K562 (cell line): ENCODE data around the gene SLC6A9. TPM values are rescaled to one million over a fixed set of nuclear protein-coding genes. Genes with fewer than 3 reads are reported as not detected.

Source experiments
- CCAR2 ChIP-seq: fragments of 200-400 bp; formaldehyde crosslinking; IDR thresholded peaks from 2 replicates; pipeline ENCODE4 v1.6.1; 2017; ENCODE audit warnings: mild to moderate bottlenecking, low read depth, low read length
- DLX4 ChIP-seq: fragments of 250-450 bp; sonication (Bioruptor Pico); IDR thresholded peaks from 2 replicates; pipeline ENCODE4 v1.6.1; 2021; ENCODE audit warnings: mild to moderate bottlenecking
- ELF1 ChIP-seq: fragments of 200-800 bp; sonication (Bioruptor generic); IDR thresholded peaks from 2 replicates; pipeline ENCODE4 v1.6.1; 2016; ENCODE audit warnings: missing genetic modification characterization, missing compliant biosample characterization
- GABPA ChIP-seq: fragments of 200-800 bp; sonication (Bioruptor generic); conservative IDR thresholded peaks from 2 replicates; pipeline ENCODE4 v1.6.1; 2016; ENCODE audit warnings: low read depth, missing genetic modification characterization, missing compliant biosample characterization
- ILK ChIP-seq: fragments of 450-650 bp; IDR thresholded peaks from 2 replicates; pipeline ENCODE4 v1.6.1; 2016; ENCODE audit warnings: missing genetic modification characterization, low read depth, mild to moderate bottlenecking, missing compliant biosample characterization, moderate library complexity, borderline replicate concordance
- IRF1 ChIP-seq: sonication (generic); formaldehyde crosslinking; IDR thresholded peaks from 2 replicates; pipeline ENCODE4 v1.8.0; 2022; ENCODE audit warnings: missing genetic modification reagents, mild to moderate bottlenecking, borderline replicate concordance
- KDM2B ChIP-seq: fragments of 250-450 bp; sonication (Bioruptor Pico); IDR thresholded peaks from 2 replicates; pipeline ENCODE4 v1.8.0; 2021; ENCODE audit warnings: mild to moderate bottlenecking, moderate library complexity
- MAFF ChIP-seq: IDR thresholded peaks from 2 replicates; pipeline ENCODE4 v1.6.1; 2012; ENCODE audit warnings: low read length, improper control_type of control experiment
- MXD1 ChIP-seq: fragments of 250-450 bp; sonication (Bioruptor Pico); IDR thresholded peaks from 2 replicates; pipeline ENCODE4 v1.8.0; 2021; ENCODE audit warnings: borderline replicate concordance, mild to moderate bottlenecking, moderate library complexity; ENCODE audit not compliant: poor library complexity, severe bottlenecking
- PHF8 ChIP-seq: fragments of 200-600 bp; sonication (generic); IDR thresholded peaks from 2 replicates; pipeline ENCODE4 v1.6.1; 2012; ENCODE audit warnings: mixed run types, mild to moderate bottlenecking, inconsistent platforms, low read length, moderate library complexity, borderline replicate concordance
- POLR2A ChIP-seq: fragments of 450-650 bp; conservative IDR thresholded peaks from 2 replicates; pipeline ENCODE4 v1.6.1; 2016
- PTBP1 ChIP-seq: fragments of 200-400 bp; formaldehyde crosslinking; IDR thresholded peaks from 2 replicates; pipeline ENCODE4 v1.6.1; 2017; ENCODE audit warnings: low read depth, low read length
- RBM17 ChIP-seq: fragments of 200-400 bp; formaldehyde crosslinking; IDR thresholded peaks from 2 replicates; pipeline ENCODE4 v1.6.1; 2017; ENCODE audit warnings: low read depth, mild to moderate bottlenecking, low read length, borderline replicate concordance
- RUNX1 ChIP-seq: sonication (generic); IDR thresholded peaks from 2 replicates; pipeline ENCODE4 v1.6.1; 2016; ENCODE audit warnings: antibody characterized with exemption, low read depth
- SOX6 ChIP-seq: fragments of 450-650 bp; IDR thresholded peaks from 2 replicates; pipeline ENCODE4 v1.6.1; 2014; ENCODE audit warnings: mild to moderate bottlenecking
- TFAM ChIP-seq: fragments of 250-450 bp; sonication (Bioruptor Pico); conservative IDR thresholded peaks from 2 replicates; pipeline ENCODE4 v1.5.0; 2021; ENCODE audit warnings: mild to moderate bottlenecking, moderate library complexity
- THRAP3 ChIP-seq: fragments of 450-650 bp; IDR thresholded peaks from 2 replicates; pipeline ENCODE4 v1.6.1; 2016; ENCODE audit warnings: mild to moderate bottlenecking, inconsistent platforms, borderline replicate concordance
- ZBTB8A ChIP-seq: fragments of 450-650 bp; IDR thresholded peaks from 2 replicates; pipeline ENCODE4 v1.6.1; 2018; ENCODE audit warnings: mild to moderate bottlenecking, moderate library complexity; ENCODE audit not compliant: partially characterized antibody
- ZEB2 ChIP-seq: fragments of 450-650 bp; IDR thresholded peaks from 2 replicates; pipeline ENCODE4 v1.6.1; 2016
- ZNF24 ChIP-seq: fragments of 450-650 bp; IDR thresholded peaks from 2 replicates; pipeline ENCODE4 v1.6.1; 2016
- ZNF507 ChIP-seq: conservative IDR thresholded peaks from 2 replicates; pipeline ENCODE4 v1.6.1; 2017; ENCODE audit warnings: missing genetic modification characterization, missing compliant biosample characterization
- ZNF584 ChIP-seq: fragments of 200-800 bp; sonication (Bioruptor generic); IDR thresholded peaks from 2 replicates; pipeline ENCODE4 v1.6.1; 2016; ENCODE audit warnings: low read depth, mild to moderate bottlenecking, missing genetic modification characterization, missing compliant biosample characterization
- polyA plus RNA-seq, 8 experiments: library from polyadenylated mRNA; depleted of rRNA in 4 of 8; stranded (reverse) in 5 of 8; unstranded in 3 of 8; fragments of >200 nt; fragmentation: Nextera tagmentation in 2 of 8; fragmentation: Illumina TruSeq in 1 of 8; extraction: Ambion mirVana in 2 of 8; extraction: Trizol in 1 of 8; gene quantifications; 2 replicates each; pipeline versions ENCODE4 v1.2.1 to v1.2.3, GENCODE V29; 2011 to 2014; ENCODE audit warnings: inconsistent platforms in 1 of 8, missing spikeins in 1 of 8
- total RNA-seq, 7 experiments: library from RNA; depleted of rRNA in 6 of 7; stranded (reverse); fragments of >200 nt in 6 of 7; fragmentation: Illumina TruSeq in 2 of 7; extraction: Trizol in 2 of 7; gene quantifications; 2 replicates each; pipeline versions ENCODE4 v1.2.1 to v1.2.3, GENCODE V29; 2011 to 2021; ENCODE audit warnings: low replicate concordance in 1 of 7
- TF ChIP-seq, protein P1 (sequence below), 2 experiments: IDR thresholded peaks; 2 replicates each; pipeline ENCODE4 v1.6.1; 2012; ENCODE audit warnings: improper control_type of control experiment in 2 of 2, low read depth in 2 of 2, low read length in 2 of 2, borderline replicate concordance in 1 of 2
- TF ChIP-seq, protein P2 (sequence below): sonication (generic); formaldehyde crosslinking; IDR thresholded peaks from 2 replicates; pipeline ENCODE4 v1.8.1; 2023; ENCODE audit warnings: mild to moderate bottlenecking, missing genetic modification reagents, moderate library complexity

SLC6A9 gene
- total and polyA plus RNA-seq, 9 of the 15 experiments (the other 6 are each of a cell fraction or from before 2014, with no cell fraction given), result 0.17 to 18.7 (median 2.9) TPM

DNA sequence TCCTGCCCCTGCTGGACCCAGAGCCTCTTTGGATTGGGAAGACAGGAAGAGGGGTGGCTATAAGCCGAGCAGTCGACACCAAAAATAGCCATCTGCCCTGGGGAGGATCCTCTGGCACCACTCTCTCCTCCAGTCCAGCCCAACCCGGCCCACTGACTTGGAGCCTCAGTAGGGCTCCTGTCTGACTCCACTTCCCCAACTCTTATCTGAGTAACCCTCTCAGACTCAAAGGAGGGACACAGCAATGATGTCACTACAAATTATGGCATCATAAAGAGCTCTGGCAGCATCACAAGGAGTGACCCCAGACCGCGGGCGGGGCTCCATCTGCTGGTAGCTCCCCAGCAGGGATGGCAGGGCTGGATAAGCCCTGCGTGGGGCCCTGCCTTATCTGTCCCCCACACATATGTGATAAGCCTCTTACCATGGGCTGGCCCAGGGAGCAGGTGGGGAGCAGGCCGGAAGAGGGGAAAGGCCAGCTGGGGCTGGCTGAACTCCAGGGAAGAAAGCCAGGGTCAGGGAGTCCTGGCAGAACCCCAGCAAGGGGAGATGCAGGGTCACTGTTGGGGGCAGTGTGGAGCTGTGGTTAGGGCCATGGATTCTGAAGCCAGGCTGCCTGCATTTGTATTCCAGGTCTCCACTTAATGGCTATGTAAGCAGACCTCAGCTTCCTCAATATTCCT lies 4.6 kb upstream of the SLC6A9 start (continued):
- TF ChIP-seq PHF8 (no peak), ZNF24 (peak; percentile 93), ZEB2 (peak; percentile 88), SOX6 (peak; percentile 99), THRAP3 (no peak), MXD1 (CRISPR knock-in tag) (no peak), ZBTB8A (no peak), RUNX1 (peak; percentile 97), GABPA (tag) (peak; percentile 84), DLX4 (CRISPR knock-in tag) (no peak), POLR2A (no peak), RBM17 (no peak), PTBP1 (peak; percentile 96), ILK (no peak), CCAR2 (no peak), MAFF (no peak), ELF1 (tag) (peak; percentile 97), TFAM (no peak), IRF1 (CRISPR knock-in tag) (no peak), ZNF584 (CRISPR knock-in tag) (peak; percentile 99), ZNF507 (tag) (no peak), KDM2B (no peak)
- TF ChIP-seq, protein P1, sequence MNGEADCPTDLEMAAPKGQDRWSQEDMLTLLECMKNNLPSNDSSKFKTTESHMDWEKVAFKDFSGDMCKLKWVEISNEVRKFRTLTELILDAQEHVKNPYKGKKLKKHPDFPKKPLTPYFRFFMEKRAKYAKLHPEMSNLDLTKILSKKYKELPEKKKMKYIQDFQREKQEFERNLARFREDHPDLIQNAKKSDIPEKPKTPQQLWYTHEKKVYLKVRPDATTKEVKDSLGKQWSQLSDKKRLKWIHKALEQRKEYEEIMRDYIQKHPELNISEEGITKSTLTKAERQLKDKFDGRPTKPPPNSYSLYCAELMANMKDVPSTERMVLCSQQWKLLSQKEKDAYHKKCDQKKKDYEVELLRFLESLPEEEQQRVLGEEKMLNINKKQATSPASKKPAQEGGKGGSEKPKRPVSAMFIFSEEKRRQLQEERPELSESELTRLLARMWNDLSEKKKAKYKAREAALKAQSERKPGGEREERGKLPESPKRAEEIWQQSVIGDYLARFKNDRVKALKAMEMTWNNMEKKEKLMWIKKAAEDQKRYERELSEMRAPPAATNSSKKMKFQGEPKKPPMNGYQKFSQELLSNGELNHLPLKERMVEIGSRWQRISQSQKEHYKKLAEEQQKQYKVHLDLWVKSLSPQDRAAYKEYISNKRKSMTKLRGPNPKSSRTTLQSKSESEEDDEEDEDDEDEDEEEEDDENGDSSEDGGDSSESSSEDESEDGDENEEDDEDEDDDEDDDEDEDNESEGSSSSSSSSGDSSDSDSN (IDR thresholded peaks at IDR 0.05; ENCODE audit: borderline replicate concordance in 1 of 2, low read depth in 2 of 2, low read length in 2 of 2), result peak in 1 of 2 experiments; percentile 73; a peak in 2 of 4 replicates
- TF ChIP-seq, protein P2, sequence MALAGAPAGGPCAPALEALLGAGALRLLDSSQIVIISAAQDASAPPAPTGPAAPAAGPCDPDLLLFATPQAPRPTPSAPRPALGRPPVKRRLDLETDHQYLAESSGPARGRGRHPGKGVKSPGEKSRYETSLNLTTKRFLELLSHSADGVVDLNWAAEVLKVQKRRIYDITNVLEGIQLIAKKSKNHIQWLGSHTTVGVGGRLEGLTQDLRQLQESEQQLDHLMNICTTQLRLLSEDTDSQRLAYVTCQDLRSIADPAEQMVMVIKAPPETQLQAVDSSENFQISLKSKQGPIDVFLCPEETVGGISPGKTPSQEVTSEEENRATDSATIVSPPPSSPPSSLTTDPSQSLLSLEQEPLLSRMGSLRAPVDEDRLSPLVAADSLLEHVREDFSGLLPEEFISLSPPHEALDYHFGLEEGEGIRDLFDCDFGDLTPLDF (CRISPR knock-in tag), result peak; percentile 80
